Activated naive CD4-positive, alpha-beta T cell treated with anti-CD3 and anti-CD28 coated beads, Interleukin-2, amount 10 ng/mL, durations not matched to agents 7 days and 5 days (primary cell): ENCODE data around the gene MGST2.

ENCODE experiments used
- CTCF ChIA-PET: fragments of 350-600 bp; sonication (Branson Sonifier 250); formaldehyde crosslinking; loops from one replicate; lab custom pipeline; 2021; ENCODE audit warnings: antibody characterized with exemption; lab: Charles Lee
- DNase-seq: peaks from one replicate; pipeline ENCODE4 v3.0.0-alpha.2; 2020
- H3K27ac Mint-ChIP-seq: one replicate; pipeline ENCODE4 v1.8.0; 2021; ENCODE audit warnings: mild to moderate bottlenecking, moderate library complexity, mixed read lengths
- H3K27me3 Mint-ChIP-seq: one replicate; pipeline ENCODE4 v1.8.0; 2021; ENCODE audit warnings: mild to moderate bottlenecking, mixed read lengths
- H3K36me3 Mint-ChIP-seq: one replicate; pipeline ENCODE4 v1.8.0; 2021; ENCODE audit warnings: mixed read lengths
- H3K4me1 Mint-ChIP-seq: one replicate; pipeline ENCODE4 v1.8.0; 2021; ENCODE audit warnings: mixed read lengths
- H3K4me3 Mint-ChIP-seq: one replicate; pipeline ENCODE4 v1.8.0; 2021; ENCODE audit warnings: mild to moderate bottlenecking, moderate library complexity, mixed read lengths
- H3K9me3 Mint-ChIP-seq: one replicate; pipeline ENCODE4 v1.8.0; 2021; ENCODE audit warnings: mixed read lengths

The MGST2 gene

GRCh38 chr4:139669890-139670289, 4.3 kb downstream of the MGST2 start:
- Mint-ChIP-seq H3K27ac (peak overlapping the region; percentile 11), H3K9me3 (no peaks in the 10 kb centered on the region), H3K4me3 (no peak overlapping the region), H3K4me1 (peaks cover 28% of the 10 kb centered on the region), H3K27me3 (no peaks in the 10 kb centered on the region), H3K36me3 (peaks cover 8% of the 10 kb centered on the region)
- DNase-seq = no peak
- CTCF ChIA-PET = no interaction called here

- no peak overlapping the region for H3K27ac Mint-ChIP-seq
- H3K27me3 Mint-ChIP-seq = no peaks in the 10 kb centered on the region
- H3K36me3 Mint-ChIP-seq = peaks cover 8% of the 10 kb centered on the region
- DNase-seq = no peak
- CTCF ChIA-PET = no interaction called here
- H3K4me3 Mint-ChIP-seq = no peak overlapping the region
- peaks cover 22% of the 10 kb centered on the region for H3K4me1 Mint-ChIP-seq
- H3K9me3 Mint-ChIP-seq = no peaks in the 10 kb centered on the region
Measured at GRCh38 chr4:139670775-139671174, 5.2 kb downstream of the MGST2 start.

- DNase-seq = no peak
- H3K9me3 Mint-ChIP-seq = no peaks in the 10 kb centered on the region
- no peaks in the 10 kb centered on the region for H3K27me3 Mint-ChIP-seq
- peaks cover 4% of the 10 kb centered on the region for H3K36me3 Mint-ChIP-seq
- H3K4me3 Mint-ChIP-seq = no peak overlapping the region
- H3K27ac Mint-ChIP-seq = no peak overlapping the region
- CTCF ChIA-PET = interaction anchor here (1.2 to 2.1 kb wide), 2 partner anchors 15 to 69 kb away, joined by 4 to 10 read pairs; no protein-coding TSS in a partner anchor
- peaks cover 12% of the 10 kb centered on the region for H3K4me1 Mint-ChIP-seq
Measured at GRCh38 chr4:139672215-139672614, 6.6 kb downstream of the MGST2 start.

GRCh38 chr4:139672732-139673131, 7.1 kb downstream of the MGST2 start:
- Mint-ChIP-seq H3K36me3 (peaks cover under 1% of the 10 kb centered on the region), H3K4me3 (no peak overlapping the region), H3K27me3 (no peaks in the 10 kb centered on the region), H3K9me3 (no peaks in the 10 kb centered on the region), H3K27ac (no peak overlapping the region), H3K4me1 (peaks cover 9% of the 10 kb centered on the region)
- CTCF ChIA-PET = interaction anchor here (1.1 to 2.1 kb wide), 3 partner anchors 15 to 70 kb away, joined by 3 to 10 read pairs (median 4); no protein-coding TSS in a partner anchor
- DNase-seq = no peak

- CTCF ChIA-PET = no interaction called here
- Mint-ChIP-seq H3K27me3 (no peaks in the 10 kb centered on the region), H3K4me1 (peaks cover 5% of the 10 kb centered on the region), H3K36me3 (peaks cover 10% of the 10 kb centered on the region), H3K9me3 (no peaks in the 10 kb centered on the region), H3K4me3 (no peak overlapping the region), H3K27ac (no peak overlapping the region)
- no peak for DNase-seq
Measured at GRCh38 chr4:139674875-139675550, 9.4 kb downstream of the MGST2 start.

- H3K36me3 Mint-ChIP-seq = peaks cover 10% of the 10 kb centered on the region
- CTCF ChIA-PET = no interaction called here
- H3K27me3 Mint-ChIP-seq = no peaks in the 10 kb centered on the region
- DNase-seq = no peak
- no peak overlapping the region for H3K27ac Mint-ChIP-seq
- H3K4me3 Mint-ChIP-seq = no peak overlapping the region
- H3K9me3 Mint-ChIP-seq = no peaks in the 10 kb centered on the region
- peaks cover 5% of the 10 kb centered on the region for H3K4me1 Mint-ChIP-seq
Measured at GRCh38 chr4:139675651-139676050, 10.0 kb downstream of the MGST2 start.

- CTCF ChIA-PET = no interaction called here
- no peak overlapping the region for H3K27ac Mint-ChIP-seq
- no peak for DNase-seq
- peaks cover 10% of the 10 kb centered on the region for H3K36me3 Mint-ChIP-seq
- H3K4me1 Mint-ChIP-seq = peaks cover 5% of the 10 kb centered on the region
- no peaks in the 10 kb centered on the region for H3K27me3 Mint-ChIP-seq
- H3K4me3 Mint-ChIP-seq = no peak overlapping the region
- no peaks in the 10 kb centered on the region for H3K9me3 Mint-ChIP-seq
Measured at GRCh38 chr4:139676365-139676764, 10.7 kb downstream of the MGST2 start.

- DNase-seq = no peak
- peaks cover 6% of the 10 kb centered on the region for H3K4me1 Mint-ChIP-seq
- no peaks in the 10 kb centered on the region for H3K9me3 Mint-ChIP-seq
- H3K36me3 Mint-ChIP-seq = peaks cover 10% of the 10 kb centered on the region
- no peak overlapping the region for H3K27ac Mint-ChIP-seq
- CTCF ChIA-PET = no interaction called here
- H3K4me3 Mint-ChIP-seq = no peak overlapping the region
- H3K27me3 Mint-ChIP-seq = no peaks in the 10 kb centered on the region
Measured at GRCh38 chr4:139676913-139677585, 11.4 kb downstream of the MGST2 start.

GRCh38 chr4:139682309-139682708, 16.7 kb downstream of the MGST2 start:
- peak overlapping the region; percentile 53 for H3K27ac Mint-ChIP-seq
- no peaks in the 10 kb centered on the region for H3K27me3 Mint-ChIP-seq
- peaks cover 37% of the 10 kb centered on the region for H3K4me1 Mint-ChIP-seq
- CTCF ChIA-PET = interaction anchor here (1.3 kb wide), 1 partner anchor 25 kb away, joined by 3 read pairs; no protein-coding TSS in a partner anchor
- DNase-seq = no peak
- no peak overlapping the region for H3K4me3 Mint-ChIP-seq
- peaks cover 12% of the 10 kb centered on the region for H3K9me3 Mint-ChIP-seq
- H3K36me3 Mint-ChIP-seq = peaks cover 32% of the 10 kb centered on the region

GRCh38 chr4:139682741-139683151, 17.1 kb downstream of the MGST2 start:
- DNase-seq = no peak
- Mint-ChIP-seq H3K27me3 (no peaks in the 10 kb centered on the region), H3K36me3 (peaks cover 32% of the 10 kb centered on the region), H3K4me1 (peaks cover 37% of the 10 kb centered on the region), H3K27ac (peak overlapping the region; percentile 53), H3K4me3 (no peak overlapping the region), H3K9me3 (peaks cover 12% of the 10 kb centered on the region)
- CTCF ChIA-PET = interaction anchor here (0.6 to 1.3 kb wide), 3 partner anchors 26 to 369 kb away, joined by 3 to 4 read pairs (median 3); no protein-coding TSS in a partner anchor

- Mint-ChIP-seq H3K36me3 (peaks cover 23% of the 10 kb centered on the region), H3K27ac (no peak overlapping the region), H3K4me3 (no peak overlapping the region), H3K4me1 (peaks cover 37% of the 10 kb centered on the region), H3K27me3 (no peaks in the 10 kb centered on the region), H3K9me3 (peaks cover 12% of the 10 kb centered on the region)
- DNase-seq = no peak
- CTCF ChIA-PET = interaction anchor here (2.4 kb wide), 1 partner anchor 27 kb away, joined by 9 read pairs; no protein-coding TSS in a partner anchor
Measured at GRCh38 chr4:139684351-139684750, 18.7 kb downstream of the MGST2 start.

GRCh38 chr4:139685180-139685579, 19.6 kb downstream of the MGST2 start:
- H3K4me1 Mint-ChIP-seq = peaks cover 37% of the 10 kb centered on the region
- peak; percentile 30 for DNase-seq
- no peaks in the 10 kb centered on the region for H3K27me3 Mint-ChIP-seq
- H3K27ac Mint-ChIP-seq = peak overlapping the region; percentile 75
- peaks cover 23% of the 10 kb centered on the region for H3K36me3 Mint-ChIP-seq
- peaks cover 12% of the 10 kb centered on the region for H3K9me3 Mint-ChIP-seq
- CTCF ChIA-PET = interaction anchor here (0.7 to 2.4 kb wide), 2 partner anchors 28 to 33 kb away, joined by 3 to 9 read pairs; no protein-coding TSS in a partner anchor
- H3K4me3 Mint-ChIP-seq = no peak overlapping the region

- Mint-ChIP-seq H3K27me3 (no peaks in the 10 kb centered on the region), H3K36me3 (peaks cover 23% of the 10 kb centered on the region), H3K4me1 (peaks cover 37% of the 10 kb centered on the region), H3K4me3 (no peak overlapping the region), H3K27ac (peak overlapping the region; percentile 69), H3K9me3 (peaks cover 12% of the 10 kb centered on the region)
- DNase-seq = no peak
- CTCF ChIA-PET = interaction anchor here (0.7 kb wide), 1 partner anchor 34 kb away, joined by 3 read pairs; no protein-coding TSS in a partner anchor
Measured at GRCh38 chr4:139686130-139686529, 20.5 kb downstream of the MGST2 start.

GRCh38 chr4:139686988-139687387, 21.4 kb downstream of the MGST2 start:
- DNase-seq = no peak
- H3K9me3 Mint-ChIP-seq = peaks cover 12% of the 10 kb centered on the region
- H3K4me1 Mint-ChIP-seq = peaks cover 36% of the 10 kb centered on the region
- H3K36me3 Mint-ChIP-seq = peaks cover 23% of the 10 kb centered on the region
- no peaks in the 10 kb centered on the region for H3K27me3 Mint-ChIP-seq
- H3K4me3 Mint-ChIP-seq = no peak overlapping the region
- CTCF ChIA-PET = no interaction called here
- no peak overlapping the region for H3K27ac Mint-ChIP-seq
